Left kidney (tissue), 2 donors: ENCODE results near the gene CDIP1. TPM values are rescaled to one million over a fixed set of nuclear protein-coding genes. Genes with fewer than 3 reads are reported as not detected.
A peak's percentile ranks its signal among the peaks of the same experiment; 100 is the strongest.

ENCODE experiments used
- DNase-seq: peaks from one replicate; pipeline ENCODE4 v3.0.0-alpha.2; 2013
- polyA plus RNA-seq: library from polyadenylated mRNA; unstranded; fragments of 120-200 nt; gene quantifications from one replicate; pipeline ENCODE4 v1.2.1, GENCODE V29; 2013; ENCODE audit not compliant: insufficient read length

CDIP1 gene
- polyA plus RNA-seq, 1 donor, result 28.4 TPM

DNA sequence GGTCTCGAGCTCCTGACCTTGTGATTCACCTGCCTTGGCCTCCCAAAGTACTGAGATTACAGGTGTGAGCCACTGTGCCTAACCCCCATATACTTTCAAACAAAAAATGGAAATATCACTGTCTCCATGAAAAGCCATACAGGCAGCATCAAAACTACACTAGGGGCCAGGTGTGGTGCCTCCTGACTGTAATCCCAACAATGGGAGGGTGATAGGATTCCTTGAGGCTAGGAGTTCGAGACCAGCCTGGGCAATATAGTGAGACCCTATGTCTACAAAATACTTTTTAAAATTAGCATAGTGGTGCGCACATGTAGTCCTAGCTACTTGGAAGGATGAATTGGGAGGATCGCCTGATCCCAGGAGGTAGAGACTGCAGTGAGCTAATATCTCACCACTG, 46.7 kb downstream of the CDIP1 start:
- no peak for DNase-seq

DNA sequence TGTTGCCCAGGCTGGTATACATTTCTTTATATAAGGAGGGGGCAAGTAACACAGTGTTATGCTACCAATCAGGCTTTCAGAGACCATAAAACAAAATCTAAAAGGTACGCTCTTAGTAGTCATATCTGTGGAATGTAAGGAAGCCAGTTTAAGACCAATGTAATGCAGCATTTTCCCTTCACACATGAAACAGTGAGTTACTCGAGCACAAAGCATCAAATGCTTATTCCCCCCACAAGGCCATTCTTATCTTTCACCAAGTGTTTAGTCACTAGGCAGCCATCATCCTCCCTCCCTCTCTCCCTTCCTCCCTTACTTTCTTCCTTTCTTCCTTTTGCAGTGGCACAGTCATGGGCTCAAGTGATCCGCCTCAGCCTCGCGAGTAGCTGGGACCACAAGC, 49.5 kb downstream of the CDIP1 start:
- no peak for DNase-seq

DNA sequence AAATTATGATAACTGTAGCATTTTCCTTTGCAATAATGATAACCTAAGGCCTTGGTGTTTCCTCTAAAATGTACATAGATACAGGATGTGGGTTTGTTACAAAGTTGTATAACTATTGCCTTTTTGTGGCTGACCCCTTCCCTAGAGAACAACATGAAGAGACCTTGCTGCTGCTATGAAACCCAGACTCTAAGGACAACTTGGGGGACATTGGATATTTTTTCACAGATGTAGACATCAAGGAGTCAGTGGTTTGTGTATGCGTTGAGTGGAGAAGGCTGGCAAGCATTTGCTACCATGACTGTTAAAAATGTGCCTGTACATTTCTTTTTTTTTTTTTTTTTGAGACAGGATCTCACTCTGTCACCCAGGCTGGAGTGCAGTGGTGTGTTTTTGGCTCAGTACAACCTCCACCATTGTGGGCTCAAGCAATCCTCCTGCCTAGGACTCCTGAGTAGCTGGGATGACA, 50.0 kb downstream of the CDIP1 start:
- DNase-seq, result no peak

DNA sequence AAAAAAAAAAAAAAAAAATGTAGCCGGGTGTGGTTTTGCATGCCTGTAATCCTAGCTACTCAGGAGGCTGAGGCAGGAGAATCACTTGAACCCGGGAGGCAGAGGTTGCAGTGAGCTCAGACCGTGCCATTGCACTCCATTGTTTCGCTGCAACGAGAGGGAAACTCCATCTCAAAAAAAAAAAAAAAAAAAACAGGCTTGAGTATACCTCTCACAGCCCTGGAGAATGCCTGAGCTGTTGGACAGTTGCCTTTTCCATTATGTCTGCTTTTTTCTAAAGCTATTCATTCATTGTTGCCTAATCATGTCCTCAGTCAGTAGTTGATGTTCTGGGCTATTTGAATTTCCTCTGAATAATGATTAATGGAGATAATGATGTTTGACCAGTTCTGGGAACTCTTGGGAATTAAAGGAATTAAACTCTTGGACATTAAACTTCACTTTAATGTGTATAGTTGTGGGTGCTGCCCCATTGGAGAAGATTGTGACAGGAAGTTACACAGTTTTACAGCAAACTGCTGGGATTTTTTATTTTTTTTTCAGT, 50.5 kb downstream of the CDIP1 start:
- DNase-seq, result no peak

DNA sequence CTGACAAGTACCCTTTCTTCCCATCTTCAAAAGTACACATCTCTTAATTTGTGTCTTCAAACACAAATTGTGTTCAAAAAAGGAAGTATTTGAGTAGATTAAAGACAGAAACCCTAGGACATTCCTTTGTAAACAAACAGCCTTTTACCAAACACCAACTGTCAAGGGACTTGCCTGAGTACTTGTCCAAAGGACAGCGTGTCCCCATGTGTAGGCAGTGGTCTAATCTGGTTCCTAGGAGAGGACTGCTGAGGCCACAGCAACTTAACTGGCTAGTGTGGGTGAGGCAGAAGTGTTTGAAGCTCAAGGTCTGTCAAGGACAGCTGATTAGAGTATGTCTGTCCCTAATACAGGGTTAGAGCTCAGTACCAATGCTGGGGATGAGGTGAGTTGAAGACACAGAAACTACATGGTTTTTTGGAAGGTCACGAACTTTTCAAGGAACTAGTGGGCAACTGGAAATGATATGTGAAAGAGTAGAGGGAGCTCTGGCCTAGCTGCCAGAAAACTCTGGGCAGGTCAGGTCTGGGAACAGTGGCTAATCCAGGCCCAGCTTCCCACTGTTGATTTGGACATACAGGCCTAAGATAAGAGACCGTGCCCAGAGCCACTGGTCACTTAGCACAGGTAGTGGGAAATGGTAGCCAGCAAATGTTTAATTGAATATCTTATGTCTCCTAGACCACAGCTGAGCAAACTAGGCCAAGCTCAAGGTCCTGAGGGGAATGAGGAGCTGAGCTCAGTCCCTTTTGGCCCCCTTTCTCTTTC, 52.3 kb downstream of the CDIP1 start:
- no peak for DNase-seq

DNA sequence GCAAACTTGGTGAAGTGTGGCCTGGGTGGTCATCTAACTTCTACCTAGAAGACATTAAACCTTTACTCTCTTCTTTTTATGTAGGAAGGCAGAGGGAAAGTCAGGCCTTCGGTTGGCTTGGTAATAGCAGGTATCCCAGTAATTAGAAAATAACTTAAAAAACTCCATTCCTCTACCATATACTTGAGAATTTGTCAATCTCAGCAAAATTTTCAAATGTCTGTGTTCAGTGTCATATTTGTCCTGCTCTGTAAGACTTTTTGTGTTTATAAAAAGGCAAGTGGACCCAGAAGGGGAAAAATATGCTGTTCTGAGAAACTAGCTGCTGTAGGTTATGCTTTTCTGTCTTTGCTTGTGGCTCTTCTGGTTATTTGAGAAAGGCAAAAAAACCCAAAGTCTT, 56.6 kb downstream of the CDIP1 start:
- DNase-seq, result no peak

DNA sequence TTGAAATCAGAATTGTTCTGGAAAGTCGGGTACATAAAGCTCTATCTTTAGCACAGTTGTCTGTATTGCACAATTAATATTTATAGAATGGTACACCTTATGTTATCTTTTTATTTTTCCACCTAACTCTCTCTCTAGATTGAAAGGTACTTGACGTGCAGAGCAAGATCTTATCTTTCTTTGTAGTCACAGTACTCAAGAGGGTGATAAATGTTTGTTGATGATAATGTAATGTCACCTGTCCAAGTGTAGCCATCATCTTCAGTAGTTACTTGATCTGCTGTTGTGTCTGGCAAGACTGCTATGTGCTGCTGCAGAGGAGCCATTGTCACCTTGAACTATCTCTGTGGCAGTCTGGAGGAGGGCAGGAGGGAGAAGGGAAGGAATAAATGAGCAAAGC, 57.0 kb downstream of the CDIP1 start:
- no peak for DNase-seq

DNA sequence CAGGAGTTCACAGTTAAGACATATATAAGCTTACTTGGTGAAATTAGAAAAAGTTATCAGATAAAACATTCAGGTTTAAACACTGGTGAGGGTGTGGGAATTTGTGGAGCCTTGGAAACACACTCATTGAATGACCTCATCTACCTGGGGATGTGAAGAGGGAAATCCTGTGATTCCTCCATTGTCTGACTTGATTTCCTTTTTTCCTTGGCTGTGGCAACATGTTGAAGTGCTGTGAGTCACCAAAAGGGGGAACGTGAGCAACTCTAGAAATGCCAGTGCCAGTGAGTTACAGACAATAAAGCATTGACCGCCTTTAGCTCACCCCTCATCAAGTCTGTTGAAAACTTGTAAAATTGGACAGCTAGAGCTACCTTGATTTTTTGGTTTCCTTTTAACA, 60.6 kb downstream of the CDIP1 start:
- no peak for DNase-seq

DNA sequence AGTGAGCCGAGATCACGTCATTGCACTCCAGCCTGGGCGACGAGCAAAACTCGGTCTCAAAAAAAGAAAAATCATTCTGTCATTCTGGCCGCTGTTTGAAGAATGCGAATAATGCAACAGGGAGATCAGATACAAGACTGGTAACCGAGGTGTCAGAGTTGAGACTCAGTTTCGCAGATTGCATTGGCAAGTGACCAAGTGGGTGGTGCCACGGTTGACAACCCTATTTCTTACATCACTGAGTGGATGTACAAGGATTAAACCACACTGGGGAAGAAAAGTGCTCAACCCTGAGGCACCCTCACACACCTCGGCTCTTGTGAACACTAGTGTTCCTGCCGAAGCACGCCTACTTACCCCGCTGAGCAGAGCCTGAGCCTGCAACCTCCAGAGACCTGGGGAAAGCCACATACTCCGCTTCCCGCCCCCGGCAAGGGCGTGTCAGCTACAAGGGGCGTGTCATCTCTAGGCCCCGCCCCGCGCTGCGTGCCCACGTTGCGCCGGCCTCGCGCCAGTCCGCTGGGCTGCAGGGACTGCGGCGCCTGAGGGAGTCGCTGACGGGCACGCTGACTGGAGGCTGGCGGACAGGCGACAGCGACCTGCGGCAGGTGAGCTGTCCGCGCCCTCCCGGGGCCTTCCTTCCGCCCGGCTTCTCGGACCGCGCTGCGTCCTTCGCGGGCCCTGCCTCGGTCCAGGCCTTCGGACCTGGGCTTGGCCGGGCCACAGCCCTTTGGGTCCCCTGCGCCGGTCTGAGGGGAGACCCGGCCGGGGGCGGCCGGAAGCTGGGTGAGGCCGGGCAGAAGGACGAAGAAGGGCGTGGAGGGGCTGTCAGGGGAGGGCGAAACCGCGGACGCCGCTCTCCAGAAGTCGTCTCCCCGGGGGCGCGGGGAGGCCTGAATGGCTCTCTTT, 62.4 kb downstream of the CDIP1 start, which contains the start of gene HMOX2:
Gene HMOX2, plus strand, starts transcription at position 519 of the 909 bp plus-strand sequence. CDS start 29,127 bp downstream, outside the sequence.
- peak; percentile 84 for DNase-seq

DNA sequence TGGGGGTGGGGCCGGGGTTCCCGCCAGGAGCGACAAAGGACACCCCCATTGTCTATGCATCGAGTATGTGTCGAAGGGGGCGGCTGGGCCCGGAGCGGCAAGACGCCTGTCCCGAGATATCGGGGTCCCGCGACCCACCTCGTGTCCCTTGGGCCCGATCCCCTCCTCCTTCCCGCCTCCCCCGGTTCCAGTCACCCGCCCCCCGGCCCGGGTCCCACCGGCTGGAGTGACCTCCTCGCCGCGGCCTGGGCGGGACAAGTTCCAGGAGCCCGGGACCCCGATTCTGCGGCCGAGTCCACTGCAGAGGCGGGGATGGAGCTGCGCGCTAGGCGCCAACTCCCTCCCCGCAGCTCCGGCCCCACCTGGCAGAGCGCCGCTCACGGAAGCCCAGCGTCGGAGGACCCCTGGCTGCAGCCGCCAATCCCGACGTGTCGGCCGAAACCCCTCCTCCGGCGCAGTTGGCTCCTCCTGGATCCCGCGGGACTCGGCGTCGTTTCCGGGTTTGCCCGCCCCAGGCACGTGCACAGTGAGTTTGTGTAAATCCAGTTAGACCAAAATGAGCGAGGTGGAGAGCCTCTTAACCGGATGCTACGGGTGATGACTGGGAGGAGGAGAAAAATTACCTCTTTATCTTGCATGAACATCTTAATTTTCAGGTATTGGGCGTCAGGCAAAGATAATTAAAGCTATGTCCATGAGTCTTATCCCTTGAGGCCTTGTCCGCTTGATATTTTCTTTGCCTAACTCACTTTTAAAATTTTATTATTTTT, 64.2 kb downstream of the CDIP1 start, which contains the start of gene NMRAL1:
Gene NMRAL1, minus strand, starts transcription at position 434 of the 770 bp plus-strand sequence. CDS start 493 bp downstream, outside the sequence.
- peak; percentile 87 for DNase-seq

DNA sequence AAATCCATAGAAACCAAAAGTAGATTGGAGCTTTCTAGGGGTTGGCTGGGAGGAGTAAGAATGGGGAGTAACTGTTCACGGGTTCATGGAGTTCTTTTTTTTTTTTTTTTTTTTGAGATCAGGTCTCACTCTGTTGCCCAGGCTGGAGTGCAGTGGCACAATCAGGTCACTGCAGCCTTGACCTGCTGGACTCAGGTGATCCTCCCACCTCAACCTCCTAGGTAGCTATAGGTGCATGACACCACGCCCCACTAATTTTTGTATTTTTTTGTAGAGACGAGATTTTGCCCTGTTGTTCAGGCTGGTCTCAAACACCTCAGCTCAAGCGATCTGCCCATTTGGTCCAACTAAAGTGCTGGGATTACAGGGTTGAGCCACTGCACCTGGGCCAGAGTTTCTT, 65.7 kb downstream of the CDIP1 start:
- DNase-seq, result no peak

DNA sequence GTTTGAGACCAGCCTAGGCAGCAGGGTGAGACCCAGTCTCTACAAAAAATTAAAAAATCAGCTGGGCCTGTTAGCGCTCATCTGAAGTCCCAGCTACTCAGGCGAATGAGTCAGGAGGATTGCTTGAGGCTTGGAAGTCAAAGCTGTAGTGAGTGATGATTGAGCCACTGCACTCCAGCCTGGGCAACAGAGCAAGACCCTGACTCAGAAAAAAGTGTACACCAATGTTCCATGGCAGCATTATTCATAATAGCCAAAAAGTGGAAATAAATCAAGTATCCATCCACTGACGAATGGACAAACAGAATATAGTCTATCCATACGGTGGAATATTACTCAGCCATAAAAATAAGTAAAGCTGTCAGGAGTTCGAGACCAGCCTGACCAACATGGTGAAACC, 66.7 kb downstream of the CDIP1 start:
- no peak for DNase-seq

DNA sequence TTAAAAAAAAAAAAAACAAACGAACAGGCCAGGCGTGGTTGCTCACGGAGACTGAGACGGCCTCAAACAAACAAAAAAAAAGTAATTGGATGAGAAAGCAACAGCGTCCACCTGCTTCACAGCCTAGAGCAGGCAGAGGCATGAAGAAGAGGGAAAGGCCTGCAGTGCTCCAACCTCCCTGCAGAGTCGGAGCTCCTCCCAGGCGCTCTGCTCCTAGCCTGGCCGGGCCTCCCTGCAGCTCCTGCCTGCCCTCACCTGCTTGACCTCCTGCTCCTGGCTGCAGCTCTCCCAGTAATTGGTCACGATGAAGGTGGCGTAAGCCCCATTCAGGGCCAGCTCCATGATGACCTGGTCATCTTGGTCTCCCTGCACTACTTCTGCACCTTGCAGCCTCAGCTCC, 69.6 kb downstream of the CDIP1 start:
- DNase-seq, result no peak

DNA sequence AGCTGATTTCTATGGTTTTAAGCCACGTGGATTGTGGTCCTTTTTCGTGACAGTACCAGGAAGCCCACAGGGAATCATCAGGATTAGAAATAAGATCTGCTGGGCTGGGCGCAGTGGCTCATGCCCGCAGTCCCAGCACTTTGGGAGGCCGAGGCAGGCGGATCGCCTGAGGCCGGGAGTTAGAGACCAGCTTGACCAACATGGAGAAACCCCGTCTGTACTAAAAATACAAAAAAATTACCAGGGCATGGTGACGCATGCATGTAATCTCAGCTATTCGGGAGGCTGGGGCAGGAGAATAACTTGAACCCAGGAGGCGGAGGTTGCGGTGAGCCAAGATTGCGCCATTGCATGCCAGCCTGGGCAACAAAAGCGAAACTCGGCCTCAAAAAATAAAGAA, 70.7 kb downstream of the CDIP1 start:
- DNase-seq, result no peak

DNA sequence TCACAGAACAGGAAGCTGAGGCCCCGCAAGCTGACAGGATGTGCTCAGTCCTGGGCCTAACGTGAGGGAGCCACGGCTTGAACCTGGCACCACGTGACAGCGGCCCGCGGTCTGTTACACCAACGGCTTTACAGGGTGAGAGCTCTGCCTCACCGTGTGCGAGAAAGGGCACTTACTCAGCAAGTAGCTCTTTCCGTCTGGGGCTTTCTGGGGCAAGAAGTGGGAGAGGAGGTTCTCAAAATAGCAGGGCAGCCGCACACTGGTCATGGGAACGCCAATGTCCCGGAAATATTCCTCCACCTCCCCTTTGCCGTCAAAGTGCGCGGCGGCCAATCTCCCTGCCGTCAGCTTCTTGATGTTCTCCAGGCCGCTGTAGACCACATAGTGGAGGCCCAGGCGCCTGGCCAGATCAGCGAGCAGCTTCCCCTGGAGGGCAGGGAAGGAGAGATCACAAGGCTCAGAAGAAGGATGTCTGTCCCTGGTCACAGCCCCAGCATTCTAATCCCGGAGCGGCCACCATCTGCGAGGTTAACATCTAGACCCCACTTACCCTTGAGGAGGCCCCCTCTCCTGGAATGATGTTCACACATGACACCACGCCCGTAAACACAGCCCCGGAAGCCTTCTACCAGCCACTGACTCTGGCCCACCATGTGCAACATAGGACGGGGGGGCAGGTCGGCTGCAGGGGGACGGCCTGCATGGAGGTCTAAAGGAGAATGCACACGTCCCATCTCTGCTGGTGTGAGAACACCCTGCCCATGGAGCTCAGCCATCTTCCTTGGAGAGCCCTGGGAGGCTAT, 72.4 kb downstream of the CDIP1 start:
- no peak for DNase-seq

DNA sequence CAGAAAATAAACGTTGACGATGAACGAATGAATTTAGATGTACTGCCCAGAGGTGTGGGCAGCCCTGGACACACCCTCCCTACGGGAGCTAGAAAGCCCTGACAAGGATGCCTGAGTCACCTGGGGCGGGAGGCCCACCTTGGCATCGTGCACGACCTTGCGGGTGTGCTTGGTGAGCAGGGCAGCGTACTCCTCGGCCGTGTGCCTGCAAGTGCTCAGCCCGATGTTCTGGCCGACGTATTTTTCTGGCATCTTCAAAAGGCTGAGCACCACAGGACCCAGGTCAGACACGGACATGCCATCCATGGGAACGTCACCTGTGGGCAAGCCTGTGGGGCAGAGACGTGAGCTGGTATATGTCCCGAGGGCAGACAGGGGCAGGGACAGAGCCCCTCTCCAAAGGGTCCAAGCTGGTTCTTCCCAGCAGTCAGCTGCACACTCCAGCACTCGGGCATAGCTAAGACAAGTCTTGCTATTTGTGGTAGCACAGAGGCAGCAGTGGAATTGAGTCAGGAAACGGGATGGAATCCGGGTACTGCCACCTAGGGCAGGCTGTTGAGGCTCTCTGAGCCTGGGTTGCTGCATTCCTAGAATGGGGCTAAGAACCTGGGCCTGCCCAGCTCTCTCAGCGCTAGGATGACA, 74.9 kb downstream of the CDIP1 start:
- no peak for DNase-seq

DNA sequence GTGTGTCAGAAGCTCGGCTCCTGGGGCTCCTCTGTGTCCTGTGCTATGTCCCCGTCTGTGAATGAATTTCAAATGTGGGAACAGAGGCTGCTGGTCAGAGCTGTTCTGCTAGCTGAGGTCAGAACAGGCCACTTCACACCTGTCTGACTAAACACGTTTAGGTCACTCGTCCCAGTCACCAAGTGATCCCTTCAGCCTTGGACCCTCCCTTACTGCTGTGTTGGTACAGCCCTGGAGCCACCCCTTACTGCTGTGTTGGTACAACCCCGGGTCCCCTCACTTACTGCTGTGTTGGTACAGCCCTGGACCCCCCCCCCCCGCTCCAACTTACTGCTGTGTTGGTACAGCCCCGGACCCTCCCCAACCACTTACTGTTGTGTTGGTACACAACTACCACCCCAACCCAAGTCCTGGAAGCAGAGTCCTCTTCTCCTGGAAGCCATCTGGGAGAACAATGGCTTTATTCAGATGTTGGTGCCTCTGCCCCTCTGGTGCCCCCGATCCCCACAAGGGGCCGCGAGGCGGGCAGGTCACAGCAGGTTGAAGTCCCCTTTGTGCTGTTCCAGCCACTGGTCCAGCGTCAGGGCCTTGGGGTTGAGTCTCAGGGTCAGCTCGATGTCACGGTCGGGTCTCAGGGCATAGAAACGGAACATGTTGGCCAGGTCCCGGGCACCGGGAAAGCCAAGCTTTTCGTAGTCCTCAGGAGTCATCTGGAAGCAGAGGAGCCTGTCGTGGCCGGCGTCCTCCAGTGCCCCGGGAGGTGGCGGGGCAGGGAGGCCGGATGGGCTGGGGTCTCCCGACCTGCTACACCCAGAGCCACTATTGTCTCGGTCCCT, 77.1 kb downstream of the CDIP1 start:
- DNase-seq, result no peak

DNA sequence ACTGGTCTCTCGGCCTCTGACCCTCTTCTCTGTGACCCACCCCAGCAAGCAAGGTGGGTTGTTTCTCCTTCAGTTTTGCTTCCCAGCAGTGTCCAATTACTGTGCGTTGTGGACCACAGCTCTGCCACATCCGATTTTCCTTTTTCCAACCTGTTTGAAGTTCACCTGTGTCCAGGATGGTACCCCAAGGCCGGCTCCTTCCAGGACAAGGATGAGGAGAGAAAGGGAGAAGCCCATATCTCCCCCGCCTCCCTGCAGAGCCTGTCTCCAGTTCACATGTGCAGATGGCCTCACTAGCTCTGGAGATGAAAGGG, 77.7 kb downstream of the CDIP1 start:
- no peak for DNase-seq
